SK-N-SH treated with all-trans-retinoic acid at 6 μM for 48 hours (cell line): Measurements from ENCODE around the gene CLEC6A.

Experiments used
- BACH2 ChIP-seq: fragments of 250-450 bp; sonication (Bioruptor Pico); IDR thresholded peaks from 2 replicates; pipeline ENCODE4 v1.9.0; 2021; ENCODE audit warnings: mild to moderate bottlenecking, borderline replicate concordance
- CSDC2 ChIP-seq: fragments of 250-450 bp; sonication (Bioruptor Pico); IDR thresholded peaks from 2 replicates; pipeline ENCODE4 v1.5.0; 2020; ENCODE audit warnings: mild to moderate bottlenecking, moderate library complexity
- ESRRG ChIP-seq: fragments of 250-450 bp; sonication (Bioruptor Pico); IDR thresholded peaks from 2 replicates; pipeline ENCODE4 v1.6.1; 2021; ENCODE audit warnings: mild to moderate bottlenecking
- GLIS3 ChIP-seq: fragments of 250-450 bp; sonication (Bioruptor Pico); IDR thresholded peaks from 2 replicates; pipeline ENCODE4 v1.5.0; 2020; ENCODE audit warnings: mild to moderate bottlenecking, moderate library complexity
- PATZ1 ChIP-seq: fragments of 250-450 bp; sonication (Bioruptor Pico); IDR thresholded peaks from 2 replicates; pipeline ENCODE4 v1.8.0; 2020; ENCODE audit warnings: mild to moderate bottlenecking, moderate library complexity, borderline replicate concordance
- POU6F1 ChIP-seq: fragments of 250-450 bp; sonication (Bioruptor Pico); IDR thresholded peaks from 2 replicates; pipeline ENCODE4 v1.8.0; 2021; ENCODE audit warnings: low read depth, mild to moderate bottlenecking, moderate library complexity, borderline replicate concordance
- PPARA ChIP-seq: fragments of 250-450 bp; sonication (Bioruptor Pico); IDR thresholded peaks from 2 replicates; pipeline ENCODE4 v1.5.0; 2020; ENCODE audit warnings: mild to moderate bottlenecking, borderline replicate concordance
- RARB ChIP-seq: fragments of 250-450 bp; sonication (Bioruptor Pico); IDR thresholded peaks from 2 replicates; pipeline ENCODE4 v1.8.0; 2021; ENCODE audit warnings: mild to moderate bottlenecking, moderate library complexity
- TOX ChIP-seq: fragments of 250-450 bp; sonication (Bioruptor Pico); IDR thresholded peaks from 2 replicates; pipeline ENCODE4 v1.8.0; 2021; ENCODE audit warnings: mild to moderate bottlenecking, moderate library complexity, borderline replicate concordance
- TSHZ2 ChIP-seq: fragments of 250-450 bp; sonication (Bioruptor Pico); IDR thresholded peaks from 2 replicates; pipeline ENCODE4 v1.5.0; 2020; ENCODE audit warnings: mild to moderate bottlenecking, moderate library complexity
- ZFP3 ChIP-seq: fragments of 250-450 bp; sonication (Bioruptor Pico); IDR thresholded peaks from 2 replicates; pipeline ENCODE4 v1.5.0; 2020; ENCODE audit warnings: mild to moderate bottlenecking, moderate library complexity
- ZFP30 ChIP-seq: fragments of 450-650 bp; formaldehyde crosslinking; IDR thresholded peaks from 2 replicates; pipeline ENCODE4 v1.5.0; 2022; ENCODE audit warnings: mild to moderate bottlenecking, moderate library complexity
- ZNF565 ChIP-seq: fragments of 450-650 bp; formaldehyde crosslinking; conservative IDR thresholded peaks from 2 replicates; pipeline ENCODE4 v1.5.0; 2020; ENCODE audit warnings: low read depth, mild to moderate bottlenecking, moderate library complexity
- ZNF8 ChIP-seq: fragments of 450-650 bp; formaldehyde crosslinking; IDR thresholded peaks from 2 replicates; pipeline ENCODE4 v1.5.0; 2020; ENCODE audit warnings: mild to moderate bottlenecking, moderate library complexity

GRCh38 chr12:8446642-8447547, 8.9 kb upstream of the CLEC6A start:
- TF ChIP-seq ZFP30 (no peak), CSDC2 (CRISPR knock-in tag) (no peak), ZNF8 (CRISPR knock-in tag) (no peak), BACH2 (CRISPR knock-in tag) (no peak), PATZ1 (no peak), ZNF565 (CRISPR knock-in tag) (no peak), GLIS3 (no peak), ESRRG (no peak), ZFP3 (CRISPR knock-in tag) (no peak), TSHZ2 (CRISPR knock-in tag) (no peak), POU6F1 (CRISPR knock-in tag) (no peak), RARB (CRISPR knock-in tag) (no peak), PPARA (no peak), TOX (CRISPR knock-in tag) (no peak)
